Fibroblast of the aortic adventitia (primary cell): Measurements from ENCODE around the gene C4A. TPM values are rescaled to one million over a fixed set of nuclear protein-coding genes. Genes with fewer than 3 reads are reported as not detected.
"Not testable (repeated sequence)": the region's sequence is repeated elsewhere in the genome, so short reads cannot be mapped to it uniquely, and the experiment has no call there.

Source experiments
- DNase-seq: peaks from one replicate; pipeline ENCODE4 v3.0.0-alpha.2; 2010; ENCODE audit warnings: low read depth
- H3K4me3 ChIP-seq: 2 replicates; pipeline ENCODE4 v1.5.1; 2011; ENCODE audit warnings: low read depth, mild to moderate bottlenecking, control low read depth, low read length, moderate library complexity
- CTCF ChIP-seq: IDR thresholded peaks from 2 replicates; pipeline ENCODE4 v1.5.1; 2011; ENCODE audit warnings: mild to moderate bottlenecking, low read length, control low read depth, inconsistent platforms; ENCODE audit not compliant: insufficient read depth
- total RNA-seq: library from RNA; depleted of rRNA; stranded (reverse); fragments of >200 nt; gene quantifications from 2 replicates; pipeline ENCODE4 v1.2.3, GENCODE V29; 2012; ENCODE audit warnings: low replicate concordance

C4A gene
- total RNA-seq, 1 donor = 5.2 TPM

GRCh38 chr6:31971993-31972708 lies 9.7 kb upstream of the C4A start, which contains the start of gene DXO:
TSS of gene DXO (minus strand) at chr6:31972138. CDS start at chr6:31971675, 463 bp downstream.
- peak within 1 kb of the TSS; percentile 93 for H3K4me3 ChIP-seq
- TF ChIP-seq CTCF = no peak
- DNase-seq = peak; percentile 99

GRCh38 chr6:31972709-31973350 lies 9.0 kb upstream of the C4A start:
- H3K4me3 ChIP-seq = peak overlapping the region; percentile 93
- peak; percentile 59 for DNase-seq
- TF ChIP-seq CTCF = no peak

GRCh38 chr6:31976065-31976464 lies 5.8 kb upstream of the C4A start:
- not testable (repeated sequence) for DNase-seq, H3K4me3 ChIP-seq

GRCh38 chr6:31977816-31978431 lies 3.9 kb upstream of the C4A start:
- no peak for DNase-seq
- no peak for TF ChIP-seq CTCF
- no peak overlapping the region for H3K4me3 ChIP-seq

- H3K4me3 ChIP-seq = no peak overlapping the region
- no peak for DNase-seq
- TF ChIP-seq CTCF = no peak
These were observed 3.0 kb upstream of the C4A start for GRCh38 chr6:31978831-31979230.

- no peak for DNase-seq
- TF ChIP-seq CTCF = no peak
- no peak overlapping the region for H3K4me3 ChIP-seq
These were observed 2.5 kb upstream of the C4A start for GRCh38 chr6:31979238-31979898.

- not testable (repeated sequence) for H3K4me3 ChIP-seq, DNase-seq
These were observed 1.5 kb upstream of the C4A start for GRCh38 chr6:31980195-31980876.

GRCh38 chr6:31980998-31981397 lies 859 bp upstream of the C4A start:
- not testable (repeated sequence) for DNase-seq

GRCh38 chr6:31989363-31989762 lies 7.5 kb downstream of the C4A start:
- H3K4me3 ChIP-seq, DNase-seq: not testable (repeated sequence)

More at GRCh38 chr6:31980998-31981397, 859 bp upstream of the C4A start:
- H3K4me3 ChIP-seq = not testable (repeated sequence)

- DNase-seq, H3K4me3 ChIP-seq: not testable (repeated sequence)
These were observed 12.6 kb downstream of the C4A start for GRCh38 chr6:31994421-31994820.

- H3K4me3 ChIP-seq, DNase-seq: not testable (repeated sequence)
These were observed 14.5 kb downstream of the C4A start for GRCh38 chr6:31996385-31996784.
